ENCODE results near the gene KMT5B.
A peak's percentile ranks its signal among the peaks of the same experiment; 100 is the strongest.

Gene KMT5B

GRCh38 chr11:68215524-68216170, 2.6 kb upstream of the KMT5B start:
- no peak for DNase-seq

- DNase-seq: no peak
Measured at GRCh38 chr11:68215087-68215445, 2.0 kb upstream of the KMT5B start.

GRCh38 chr11:68214173-68215086, 1.3 kb upstream of the KMT5B start:
- DNase-seq: peak; percentile 33

- DNase-seq: peak; percentile 94
Measured at GRCh38 chr11:68213555-68214172, 568 bp upstream of the KMT5B start.

GRCh38 chr11:68212421-68213134, 518 bp downstream of the KMT5B start:
- peak; percentile 57 for DNase-seq

- no peak for DNase-seq
Measured at GRCh38 chr11:68211546-68211945, 1.6 kb downstream of the KMT5B start.

- peak; percentile 43 for DNase-seq
Measured at GRCh38 chr11:68206211-68206610, 6.9 kb downstream of the KMT5B start.

GRCh38 chr11:68204402-68204801, 8.7 kb downstream of the KMT5B start:
- DNase-seq: no peak

- peak; percentile 35 for DNase-seq
Measured at GRCh38 chr11:68202165-68202564, 10.9 kb downstream of the KMT5B start.

GRCh38 chr11:68201492-68201891, 11.6 kb downstream of the KMT5B start:
- no peak for DNase-seq

- no peak for DNase-seq
Measured at GRCh38 chr11:68200639-68201038, 12.5 kb downstream of the KMT5B start.

GRCh38 chr11:68199295-68199987, 13.7 kb downstream of the KMT5B start:
- no peak for DNase-seq

- no peak for DNase-seq
Measured at GRCh38 chr11:68196219-68196618, 16.9 kb downstream of the KMT5B start.

GRCh38 chr11:68194675-68195294, 18.3 kb downstream of the KMT5B start:
- DNase-seq: no peak

GRCh38 chr11:68193018-68193417, 20.1 kb downstream of the KMT5B start:
- DNase-seq: no peak

- DNase-seq: no peak
Measured at GRCh38 chr11:68191661-68192579, 21.2 kb downstream of the KMT5B start.

GRCh38 chr11:68189888-68190287, 23.2 kb downstream of the KMT5B start:
- no peak for DNase-seq

GRCh38 chr11:68189082-68189481, 24.0 kb downstream of the KMT5B start:
- no peak for DNase-seq

- DNase-seq: no peak
Measured at GRCh38 chr11:68186061-68186460, 27.0 kb downstream of the KMT5B start.

- no peak for DNase-seq
Measured at GRCh38 chr11:68181719-68182451, 31.2 kb downstream of the KMT5B start.
